Measurements from ENCODE around the gene CA11.

CA11 gene

DNA sequence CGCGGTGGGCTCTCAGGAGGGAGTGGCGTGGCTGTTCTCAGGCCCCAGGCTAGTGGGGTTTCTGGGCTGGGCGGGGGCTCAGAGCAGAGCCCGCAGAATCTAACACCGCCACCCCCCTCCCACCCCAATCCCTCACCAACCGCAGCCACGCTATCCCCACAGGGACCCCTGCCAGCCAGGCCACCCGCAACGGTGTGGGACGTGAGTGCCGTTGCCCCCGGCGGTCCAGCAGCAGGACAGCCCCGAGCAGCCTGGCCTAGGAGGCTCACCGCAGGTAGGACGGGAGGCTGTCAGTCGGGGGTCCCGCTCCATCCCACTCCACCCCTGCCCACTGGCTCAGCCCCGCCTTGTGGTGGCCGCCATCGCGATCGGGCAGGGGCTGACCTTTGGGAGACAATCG is 27.0 kb upstream of the CA11 start, which contains the start of gene NTN5:
Gene NTN5, minus strand, starts transcription at position 24 of the 400 bp plus-strand sequence. CDS start 2,031 bp downstream, outside the sequence.
- TF ChIP-seq GATA2 (IDR thresholded peaks at IDR 0.05; ENCODE audit: low read depth, low read length): no peak

DNA sequence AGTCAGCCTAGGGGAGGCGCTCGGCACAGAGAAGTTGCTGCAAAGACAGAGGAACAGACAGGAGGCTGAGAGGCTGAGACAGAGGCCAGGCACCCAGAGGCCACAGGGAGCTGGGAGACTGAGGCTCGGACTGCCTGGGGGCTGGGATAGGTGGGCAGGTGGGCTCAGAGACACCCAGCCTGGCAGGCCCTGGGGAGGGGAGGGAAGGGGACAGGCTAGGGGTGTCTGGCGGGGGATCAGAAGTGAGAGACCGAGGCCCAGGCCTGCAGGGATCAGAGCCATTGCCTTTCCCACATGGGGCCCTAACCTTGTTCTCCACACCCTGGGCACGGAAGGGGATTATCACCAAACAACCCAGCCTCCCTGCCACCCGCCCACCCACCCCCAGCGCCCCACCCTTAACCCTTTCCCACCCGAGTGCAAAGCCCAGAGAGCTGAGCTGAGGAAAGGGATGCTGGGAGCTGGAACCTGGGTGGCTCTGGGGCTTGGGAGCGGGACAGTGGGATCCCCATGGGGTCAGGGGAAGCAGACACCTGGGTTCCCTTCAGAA is 25.5 kb upstream of the CA11 start:
- TF ChIP-seq GATA3 (IDR thresholded peaks at IDR 0.05; ENCODE audit: low read depth, low read length) (no peak), GATA2 (IDR thresholded peaks at IDR 0.05; ENCODE audit: low read depth, low read length) (no peak)

DNA sequence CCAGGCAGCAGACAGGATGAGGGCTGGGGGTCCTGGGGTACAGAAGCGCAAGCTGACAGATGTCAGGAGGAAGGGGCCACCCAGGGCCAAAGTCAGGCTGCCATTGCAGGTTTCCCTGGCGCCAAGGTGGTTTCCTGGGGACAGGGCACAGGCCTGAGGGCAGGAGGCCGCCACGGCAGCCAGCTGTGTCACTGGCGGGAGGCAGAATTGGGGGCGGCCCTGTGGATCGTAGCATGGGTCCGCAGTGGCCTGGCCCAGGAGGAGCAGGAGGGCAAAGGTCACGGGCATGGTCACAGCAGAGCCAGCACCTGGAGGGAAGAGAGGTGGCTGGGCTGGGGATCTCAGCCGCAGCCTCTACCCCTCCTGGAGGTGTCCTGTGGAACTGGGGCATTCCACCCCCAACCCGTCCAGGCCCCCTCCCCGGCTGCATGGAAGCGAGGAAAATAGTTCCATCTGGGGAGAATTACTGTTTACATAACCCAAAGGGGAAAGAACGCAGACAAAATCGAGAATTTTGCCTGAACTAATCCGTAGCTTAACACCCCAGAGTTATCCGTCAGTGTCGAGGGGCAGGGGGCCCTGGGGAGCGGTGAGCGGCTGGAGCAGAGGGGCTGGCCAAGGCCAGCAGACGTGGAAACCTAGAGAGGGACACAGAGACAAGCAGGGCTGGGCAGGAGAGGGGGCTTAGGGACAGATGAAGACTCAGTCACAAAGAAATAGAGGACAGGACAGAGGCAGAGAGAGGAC is 24.9 kb upstream of the CA11 start:
- no peak for TF ChIP-seq GATA3 (IDR thresholded peaks at IDR 0.05; ENCODE audit: low read depth, low read length)
- TF ChIP-seq GATA2 (IDR thresholded peaks at IDR 0.05; ENCODE audit: low read depth, low read length): no peak

DNA sequence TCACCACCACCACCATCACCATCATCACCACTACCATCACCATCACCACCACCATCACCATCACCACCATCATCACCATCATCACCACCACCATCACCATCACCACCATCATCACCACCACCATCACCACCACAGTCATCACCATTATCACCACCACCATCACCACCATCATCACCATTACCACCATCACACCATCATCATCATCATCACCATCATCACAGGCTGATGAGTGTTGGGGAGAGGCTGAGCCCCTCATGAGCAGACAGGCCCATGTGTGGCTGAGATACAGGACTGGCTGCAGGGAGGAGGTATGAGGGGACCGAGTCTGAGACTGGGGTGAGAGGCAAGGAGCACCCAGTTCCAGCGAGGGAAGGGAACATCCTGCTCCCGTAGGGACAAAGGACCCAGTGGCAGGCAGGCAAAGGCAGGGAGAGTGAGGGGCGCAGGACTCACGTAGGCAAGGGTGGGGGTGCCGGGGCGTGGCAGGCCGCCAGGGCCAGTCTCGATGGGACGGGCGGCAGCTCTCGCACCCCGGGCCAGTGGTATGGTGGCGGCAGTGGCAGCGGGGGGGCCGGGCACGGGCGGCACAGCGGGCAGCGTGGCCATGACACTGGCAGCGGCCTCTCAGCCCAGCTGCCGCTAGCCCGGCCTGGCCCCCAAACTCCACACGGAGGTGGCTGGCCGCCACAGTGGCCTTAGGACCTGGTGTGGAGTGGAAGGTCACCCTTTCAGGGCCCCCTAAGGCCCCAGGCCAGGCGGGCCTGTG is 24.1 kb upstream of the CA11 start:
- TF ChIP-seq GATA3 (IDR thresholded peaks at IDR 0.05; ENCODE audit: low read depth, low read length) (no peak), GATA2 (IDR thresholded peaks at IDR 0.05; ENCODE audit: low read depth, low read length) (no peak)

DNA sequence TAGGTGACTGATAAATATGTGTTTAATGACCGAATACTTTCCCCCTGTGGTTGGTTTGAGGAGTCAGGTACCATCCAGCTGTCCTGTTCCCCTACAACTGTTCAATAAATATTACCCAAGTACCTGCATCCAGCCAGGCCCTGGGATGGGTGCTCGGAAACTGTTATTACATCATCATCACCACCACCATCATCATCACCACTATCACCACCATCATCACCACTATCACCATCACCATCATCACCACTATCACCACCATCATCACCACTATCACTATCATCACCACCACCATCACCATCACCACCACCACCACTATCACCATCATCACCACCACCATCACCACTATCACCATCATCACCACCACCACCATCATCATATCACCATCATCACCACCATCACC is 22.8 kb upstream of the CA11 start:
- TF ChIP-seq GATA3 (IDR thresholded peaks at IDR 0.05; ENCODE audit: low read depth, low read length): no peak
- TF ChIP-seq GATA2 (IDR thresholded peaks at IDR 0.05; ENCODE audit: low read depth, low read length): no peak

DNA sequence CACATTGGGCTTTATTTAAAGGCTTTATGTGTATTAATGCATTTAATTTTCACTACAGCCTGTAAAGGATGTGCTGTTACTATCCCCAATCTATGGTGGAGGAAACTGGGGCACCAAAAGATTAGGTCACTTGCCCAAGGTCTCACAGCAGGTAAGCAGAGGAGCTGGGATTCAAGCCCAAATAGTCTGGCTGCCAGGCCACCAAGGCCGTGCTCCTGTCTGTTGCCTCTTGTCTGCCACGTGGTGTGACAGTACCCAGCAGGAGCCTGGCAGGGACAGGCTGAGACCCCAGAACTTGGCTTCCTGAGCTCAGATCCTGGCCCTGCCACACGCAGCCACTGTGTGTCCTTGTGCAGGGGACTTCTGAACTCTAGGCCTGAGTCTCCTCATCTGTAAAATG is 22.3 kb upstream of the CA11 start:
- TF ChIP-seq GATA3 (IDR thresholded peaks at IDR 0.05; ENCODE audit: low read depth, low read length) (no peak), GATA2 (IDR thresholded peaks at IDR 0.05; ENCODE audit: low read depth, low read length) (no peak)

DNA sequence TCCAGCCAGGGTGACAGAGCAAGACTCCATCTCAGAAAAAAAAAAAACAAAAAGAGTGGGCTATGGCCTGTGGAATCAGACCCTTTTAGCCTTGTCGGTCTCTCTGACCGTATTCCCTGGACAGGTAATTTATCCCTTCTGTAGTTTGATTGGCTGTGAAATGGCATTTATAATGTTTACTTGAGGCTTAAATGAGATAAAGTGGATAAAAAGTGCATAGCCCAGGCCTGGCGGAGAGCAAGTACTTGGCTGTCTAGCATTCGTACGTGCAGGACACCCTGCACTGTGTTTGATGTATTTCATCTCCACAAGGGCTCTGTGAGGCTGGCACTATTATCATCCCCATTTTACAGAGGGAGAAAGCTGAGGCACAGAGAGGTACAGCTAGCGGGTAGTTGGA is 19.8 kb upstream of the CA11 start:
- TF ChIP-seq GATA3 (IDR thresholded peaks at IDR 0.05; ENCODE audit: low read depth, low read length): no peak
- no peak for TF ChIP-seq GATA2 (IDR thresholded peaks at IDR 0.05; ENCODE audit: low read depth, low read length)

DNA sequence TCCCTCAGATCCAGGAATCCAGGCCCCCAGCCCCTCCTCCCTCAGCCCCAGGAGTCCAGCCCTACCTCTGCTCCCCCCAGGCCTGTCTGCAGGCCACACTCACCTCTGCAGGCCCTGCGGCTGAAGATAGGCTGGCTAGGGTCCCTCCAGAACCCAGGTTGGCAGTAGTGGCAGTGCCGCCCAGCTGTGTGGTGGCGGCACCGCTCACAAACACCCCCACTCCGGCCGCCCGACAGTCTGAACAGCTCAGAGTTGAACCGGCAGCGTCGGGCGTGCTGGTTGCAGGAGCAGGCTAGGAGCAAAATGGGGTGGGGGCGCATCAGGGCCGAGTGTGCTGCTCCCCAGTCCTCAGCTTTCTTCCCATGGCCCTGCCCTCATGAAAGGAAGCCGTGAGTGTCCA is 18.5 kb upstream of the CA11 start:
- TF ChIP-seq GATA3 (IDR thresholded peaks at IDR 0.05; ENCODE audit: low read depth, low read length): no peak
- no peak for TF ChIP-seq GATA2 (IDR thresholded peaks at IDR 0.05; ENCODE audit: low read depth, low read length)

DNA sequence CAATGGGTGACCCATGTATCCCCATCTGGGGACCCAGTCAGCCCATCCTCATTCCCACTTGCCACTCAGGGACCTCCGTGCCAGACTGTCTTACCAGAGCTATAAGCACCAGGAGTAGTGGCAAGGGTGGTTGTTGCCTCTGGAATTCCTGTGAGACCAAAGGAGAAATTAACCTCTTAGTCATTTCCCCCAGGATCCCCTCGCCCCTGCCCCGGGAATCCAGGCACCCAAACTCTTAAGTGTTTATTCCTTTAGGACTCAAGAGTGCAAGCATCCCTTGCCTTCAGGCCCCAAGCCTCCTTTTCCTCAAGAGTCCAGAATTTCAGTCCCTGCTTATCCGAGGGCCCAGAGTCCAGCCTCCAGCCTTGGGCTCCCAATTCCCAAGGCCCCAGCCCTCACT is 17.7 kb upstream of the CA11 start:
- no peak for TF ChIP-seq GATA3 (IDR thresholded peaks at IDR 0.05; ENCODE audit: low read depth, low read length)
- no peak for TF ChIP-seq GATA2 (IDR thresholded peaks at IDR 0.05; ENCODE audit: low read depth, low read length)

DNA sequence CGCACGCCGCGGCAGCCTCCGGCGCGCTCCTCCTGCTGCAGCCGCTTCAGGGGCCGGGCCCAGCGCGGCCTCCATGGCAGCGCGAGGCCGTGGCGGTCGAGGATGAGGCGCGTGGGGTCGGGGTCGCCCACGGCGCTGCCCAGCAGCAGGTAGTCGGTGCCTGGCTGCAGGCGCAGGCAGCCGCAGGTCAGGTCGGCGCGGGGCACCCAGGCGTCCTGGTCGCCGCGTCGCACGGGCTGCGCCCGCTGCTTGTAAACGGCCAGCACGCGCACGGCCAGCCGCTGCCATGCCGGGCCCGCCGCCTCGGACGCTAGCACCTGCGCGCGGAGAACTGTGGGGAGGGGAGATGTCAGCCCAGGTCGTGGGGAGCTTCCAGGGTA is 15.7 kb upstream of the CA11 start:
- TF ChIP-seq GATA3 (IDR thresholded peaks at IDR 0.05; ENCODE audit: low read depth, low read length) (no peak), GATA2 (IDR thresholded peaks at IDR 0.05; ENCODE audit: low read depth, low read length) (no peak)

DNA sequence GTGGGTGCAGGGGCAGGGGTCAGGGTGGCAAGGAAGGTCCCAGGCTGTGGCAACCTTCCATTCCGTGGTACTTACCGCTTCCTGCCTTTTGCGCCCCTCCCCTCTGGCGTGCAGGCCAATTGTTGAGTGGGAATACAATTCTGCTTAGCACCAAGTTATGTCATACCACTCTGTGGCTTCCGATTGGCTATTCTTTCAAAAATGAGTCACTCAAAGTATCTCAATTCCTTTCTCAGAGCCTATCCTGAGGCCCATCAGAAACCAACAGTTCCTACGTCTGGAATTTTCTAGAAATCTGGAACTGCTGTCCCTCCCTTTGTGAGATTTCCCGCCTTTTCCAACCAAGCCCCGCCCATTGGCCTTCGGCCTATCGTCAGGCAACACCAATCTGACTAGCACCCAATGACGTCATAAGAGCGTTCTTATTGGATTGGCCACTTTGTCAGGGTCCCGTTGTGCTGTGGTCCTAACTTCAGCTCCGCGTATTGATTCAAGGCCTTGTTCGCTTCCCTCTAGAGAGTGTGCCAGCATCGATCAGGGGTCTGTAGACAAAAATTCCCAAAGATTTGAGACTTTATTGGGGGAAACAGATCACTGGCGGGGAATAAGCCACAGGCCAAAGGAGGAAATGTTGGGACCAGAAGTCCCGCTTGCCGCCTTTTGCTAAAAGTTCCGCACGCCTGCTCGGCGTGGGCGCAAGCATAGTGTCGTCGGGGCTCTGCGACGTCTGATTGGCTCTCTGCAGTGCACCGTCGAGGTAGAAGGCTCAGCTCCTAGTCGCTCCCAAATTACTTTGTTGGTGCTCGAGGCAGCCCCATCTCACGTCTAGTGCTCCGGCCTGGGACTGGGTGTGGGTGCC is 15.1 kb upstream of the CA11 start:
- TF ChIP-seq GATA2 (IDR thresholded peaks at IDR 0.05; ENCODE audit: low read depth, low read length) (no peak), GATA3 (IDR thresholded peaks at IDR 0.05; ENCODE audit: low read depth, low read length) (no peak)

DNA sequence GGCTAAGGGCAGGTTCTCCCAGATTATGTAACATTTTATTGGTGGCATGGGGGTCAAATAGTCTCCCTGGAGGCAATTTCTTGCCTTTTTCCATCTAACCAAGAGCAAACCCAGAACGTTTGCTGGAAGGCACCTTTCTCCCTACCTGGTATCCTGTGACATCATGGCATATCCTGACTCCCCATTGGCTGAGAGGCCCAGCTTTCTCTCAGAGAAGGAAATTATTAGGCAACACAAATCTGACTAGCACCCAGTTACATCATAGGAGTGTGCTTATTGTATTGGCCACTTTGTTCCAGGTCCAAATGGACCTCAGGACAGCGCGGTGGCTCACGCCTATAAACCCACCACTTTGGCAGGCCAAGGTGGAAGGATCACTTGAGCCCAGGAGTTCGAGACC is 13.8 kb upstream of the CA11 start:
- no peak for TF ChIP-seq GATA3 (IDR thresholded peaks at IDR 0.05; ENCODE audit: low read depth, low read length)
- no peak for TF ChIP-seq GATA2 (IDR thresholded peaks at IDR 0.05; ENCODE audit: low read depth, low read length)

DNA sequence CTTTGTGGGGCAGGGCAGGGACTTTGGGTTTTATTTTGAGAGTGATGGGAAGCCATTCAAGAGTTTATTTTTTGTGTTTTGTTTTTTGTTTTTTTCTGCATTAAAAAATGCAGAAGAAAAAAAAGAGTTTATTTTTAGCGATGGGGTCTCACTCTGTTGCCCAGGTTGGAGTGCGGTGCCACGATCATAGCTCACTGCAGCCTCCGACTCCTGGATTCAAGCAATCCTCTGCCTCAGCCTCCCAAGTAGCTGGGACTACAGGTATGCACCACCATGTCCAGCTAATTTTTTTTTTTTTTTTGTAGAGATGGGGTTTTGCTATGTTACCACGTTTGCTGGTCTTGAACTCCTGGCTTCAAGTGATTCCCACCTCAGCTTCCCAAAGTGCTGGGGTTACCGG is 12.5 kb upstream of the CA11 start:
- TF ChIP-seq GATA3 (IDR thresholded peaks at IDR 0.05; ENCODE audit: low read depth, low read length): no peak
- no peak for TF ChIP-seq GATA2 (IDR thresholded peaks at IDR 0.05; ENCODE audit: low read depth, low read length)

DNA sequence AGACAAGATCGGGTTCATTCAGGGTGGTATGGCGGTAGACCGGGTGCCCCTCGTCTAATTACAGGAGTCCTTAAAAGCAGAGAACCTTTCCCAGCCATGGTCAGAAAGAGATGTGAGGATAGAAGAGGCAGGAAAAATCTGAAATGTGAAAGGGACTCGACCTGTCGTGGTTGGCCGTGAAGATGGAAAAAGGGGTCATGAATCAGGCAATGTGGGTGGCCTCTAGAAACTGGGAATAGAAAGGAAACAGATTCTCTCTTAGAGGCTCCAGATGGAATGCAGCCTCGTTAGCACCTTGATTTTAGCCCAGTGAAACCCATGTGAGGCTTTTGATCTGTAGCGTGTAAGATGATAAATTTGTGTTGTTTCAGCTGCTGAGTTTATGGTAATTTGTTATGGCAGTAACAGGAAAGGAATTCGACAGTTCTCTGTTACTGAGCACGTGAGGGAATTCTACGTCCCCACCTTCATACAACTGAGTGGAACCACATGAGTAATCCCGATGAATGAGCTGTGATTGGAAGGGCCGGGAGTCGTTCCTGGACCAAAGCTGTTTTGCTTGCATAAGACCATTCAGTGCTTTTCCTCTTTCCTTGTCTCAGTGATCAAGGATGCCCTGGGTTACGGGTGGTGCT is 11.0 kb upstream of the CA11 start:
- TF ChIP-seq GATA2 (IDR thresholded peaks at IDR 0.05; ENCODE audit: low read depth, low read length): no peak
- no peak for TF ChIP-seq GATA3 (IDR thresholded peaks at IDR 0.05; ENCODE audit: low read depth, low read length)

Measured in SH-SY5Y (cell line).